Measurements from ENCODE around the gene RAI1.

Gene RAI1

DNA sequence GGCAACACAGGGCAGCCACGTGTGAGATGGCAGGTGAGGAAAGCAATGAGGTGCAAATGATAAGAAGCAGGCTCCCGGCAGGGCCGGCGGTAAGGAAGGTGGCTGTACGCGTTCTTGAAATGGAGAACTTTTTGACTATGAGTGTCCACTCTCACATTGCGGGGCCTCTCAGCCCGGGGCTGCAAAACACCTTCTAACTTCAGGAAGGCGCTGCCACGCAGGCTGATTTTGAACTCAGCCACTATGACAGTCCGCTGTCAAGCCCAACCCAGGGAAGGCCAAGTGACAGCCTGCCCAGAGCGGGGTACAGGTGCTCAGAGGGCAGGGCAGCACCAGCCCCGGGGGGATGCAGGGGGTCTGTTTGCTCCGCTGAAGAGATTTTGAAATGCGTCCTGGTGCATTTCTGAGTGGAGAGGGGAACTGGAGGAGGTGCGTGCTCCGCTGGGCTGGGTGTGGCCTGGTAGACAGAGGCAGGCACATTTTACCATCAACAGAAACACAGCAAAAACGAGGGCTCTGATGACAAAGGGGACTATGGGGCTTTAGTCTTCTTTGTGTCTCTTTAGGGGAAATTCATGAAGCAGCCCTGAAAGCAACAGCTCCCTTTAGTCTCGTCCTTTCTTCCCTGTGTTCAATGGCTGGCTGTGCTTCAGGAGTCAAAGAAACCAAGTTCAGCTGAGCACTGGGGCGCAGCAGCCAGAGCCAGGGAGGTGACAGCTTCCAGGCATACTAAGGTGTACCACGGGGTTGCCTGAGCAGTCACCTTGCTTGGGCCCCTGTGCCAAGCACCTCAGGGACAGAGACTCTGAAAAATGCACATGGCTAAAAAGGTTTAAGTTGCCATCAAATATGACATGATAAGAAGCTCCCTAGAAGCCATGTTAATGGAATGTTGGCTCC, 170.1 kb downstream of the RAI1 start:
- no peak for DNase-seq

DNA sequence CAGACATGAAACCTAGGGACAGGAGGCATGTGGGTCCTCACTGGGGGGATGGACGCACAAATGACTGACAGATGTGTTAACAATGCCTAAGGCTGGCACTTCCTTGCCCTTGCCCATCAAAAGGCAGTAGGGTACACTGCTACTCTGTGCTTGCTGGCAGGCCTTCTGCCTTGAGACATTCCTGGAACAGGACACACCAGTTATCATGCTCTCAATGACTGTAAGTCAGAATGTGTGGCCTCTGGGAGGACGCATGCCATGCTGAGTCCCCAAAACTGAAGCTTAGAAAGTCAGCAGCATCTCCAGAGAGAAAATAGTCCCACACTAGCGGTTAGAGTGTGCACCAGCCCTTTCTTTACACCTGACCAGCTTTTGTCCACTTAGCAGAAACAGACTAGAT, 171.7 kb downstream of the RAI1 start:
- no peak for DNase-seq

DNA sequence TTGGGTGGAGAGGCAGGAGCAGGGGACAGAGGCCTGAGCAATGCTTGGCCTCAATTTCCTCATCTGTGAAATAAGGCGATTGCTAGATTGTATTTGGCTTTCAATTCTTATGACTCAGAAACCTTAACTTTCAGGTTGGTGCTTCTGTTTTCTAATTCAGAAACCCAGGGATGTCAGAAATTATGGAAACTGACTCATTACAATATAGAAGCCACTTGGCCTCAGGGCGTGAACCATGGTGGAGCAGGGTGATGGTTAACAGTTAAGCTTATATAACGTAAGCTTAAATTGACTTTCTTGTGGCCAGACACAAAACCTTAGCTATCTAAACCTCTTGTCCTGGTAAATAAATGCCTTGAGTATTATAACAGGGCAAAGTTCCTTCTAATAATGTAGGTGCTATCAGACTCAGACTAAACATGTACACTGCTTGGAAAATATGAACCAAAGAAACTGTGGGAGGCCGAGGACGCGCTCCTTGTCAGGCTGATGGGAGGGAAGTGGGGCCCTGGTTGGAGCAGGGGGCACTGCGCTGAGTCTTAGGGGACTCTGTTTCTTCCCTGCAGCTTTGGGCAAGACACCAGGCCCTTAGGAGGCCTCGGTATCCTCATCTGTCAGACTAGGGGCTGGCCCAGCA, 172.7 kb downstream of the RAI1 start:
- no peak for DNase-seq

DNA sequence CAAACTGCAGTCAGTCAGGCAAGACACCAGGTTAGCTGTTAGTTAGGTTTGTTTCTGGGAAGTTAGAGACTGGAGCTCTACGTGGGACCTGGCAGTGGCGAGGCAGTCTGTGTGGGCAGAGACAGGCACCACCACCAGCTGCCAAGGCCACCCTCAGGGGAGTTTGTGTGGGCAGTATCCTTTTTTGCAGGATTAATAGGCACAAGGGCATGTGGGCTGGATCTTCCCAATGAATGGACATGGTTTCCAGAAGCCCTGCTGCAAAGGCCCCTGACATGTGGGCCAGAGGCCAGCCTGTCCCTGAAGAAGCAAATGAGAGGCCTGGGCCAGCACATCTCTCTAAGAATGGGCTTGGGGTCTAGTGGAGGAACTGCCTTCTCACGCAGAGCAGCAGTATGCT, 174.7 kb downstream of the RAI1 start:
- no peak for DNase-seq

DNA sequence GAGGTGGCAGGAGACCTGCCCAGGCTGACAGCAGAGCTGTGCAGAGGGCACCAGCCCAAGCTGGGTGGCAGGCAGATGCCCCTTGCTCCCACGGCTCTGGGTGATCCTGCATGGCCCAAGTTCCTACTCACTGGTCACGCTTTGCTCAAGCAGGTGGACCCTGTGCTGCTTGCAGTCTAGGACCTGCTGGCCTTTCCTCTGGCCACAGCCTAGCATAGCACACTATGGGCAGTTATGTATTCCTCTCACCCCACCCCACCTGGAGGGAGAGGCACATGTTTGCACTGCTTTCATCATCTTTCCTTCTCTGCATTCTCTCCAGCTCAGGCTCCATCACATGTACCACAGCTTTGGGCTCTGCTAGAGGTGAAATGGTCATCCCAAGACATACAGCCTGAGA, 175.1 kb downstream of the RAI1 start:
- no peak for DNase-seq

DNA sequence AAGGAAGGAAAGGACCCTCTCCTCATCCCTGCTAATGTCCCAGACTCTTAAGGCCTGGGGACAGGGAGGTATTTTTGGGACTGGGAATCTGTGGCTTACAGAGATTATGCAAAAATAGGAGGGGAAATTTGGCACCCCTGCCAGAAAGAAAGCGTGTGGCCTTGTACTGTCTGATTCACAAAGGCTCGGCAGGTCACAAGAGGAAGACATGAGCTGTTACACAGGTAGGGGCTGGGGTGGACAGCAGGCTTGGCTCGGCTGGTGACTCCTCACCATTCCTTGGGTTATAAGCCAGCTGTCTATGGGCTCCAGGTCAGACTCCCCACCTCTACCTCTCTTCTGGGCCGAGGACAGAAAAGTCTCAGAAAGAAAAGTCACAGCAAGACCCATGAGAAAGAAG, 176.2 kb downstream of the RAI1 start:
- DNase-seq = no peak

DNA sequence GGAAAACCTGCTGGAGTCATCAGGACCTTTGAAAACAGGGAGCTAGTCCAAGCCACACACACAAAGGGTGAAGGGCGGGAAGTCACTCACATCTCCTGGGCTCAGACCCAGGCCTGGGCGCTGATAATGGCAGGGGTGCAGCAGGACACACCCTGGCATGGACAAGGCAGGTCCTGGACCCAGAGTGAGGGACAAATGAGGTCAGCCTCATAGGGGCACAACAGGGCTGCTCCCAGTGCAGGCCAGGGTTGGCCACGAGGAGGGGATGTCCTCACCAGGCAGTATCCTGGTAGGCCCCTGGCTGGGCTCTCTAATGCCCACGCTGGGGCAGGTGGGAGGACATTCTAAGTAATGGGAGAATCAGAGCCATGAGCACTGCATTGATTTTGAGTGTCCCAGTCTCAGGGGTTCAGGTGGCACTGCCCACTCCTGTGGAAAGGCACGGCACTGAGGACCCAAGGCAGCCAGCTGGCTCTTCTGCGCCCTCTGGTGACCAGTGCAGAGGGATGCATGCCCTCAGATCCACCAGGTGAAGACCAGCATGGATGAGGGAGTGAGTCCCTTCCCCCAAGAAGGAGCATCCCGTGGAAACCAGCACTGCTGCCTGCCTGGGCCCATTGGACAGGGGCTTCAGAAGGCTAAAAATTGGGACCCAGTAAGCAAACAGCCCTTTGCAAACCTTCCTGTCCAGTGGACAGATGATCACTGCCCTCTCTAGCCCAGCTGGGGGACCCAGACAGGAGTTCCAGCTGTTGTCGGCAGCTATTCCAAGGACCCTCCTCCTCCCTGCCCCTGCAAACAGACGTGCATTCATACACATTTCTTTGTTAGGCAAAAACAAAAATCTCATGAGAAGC, 178.9 kb downstream of the RAI1 start:
- peak; percentile 71 to 79 for DNase-seq

DNA sequence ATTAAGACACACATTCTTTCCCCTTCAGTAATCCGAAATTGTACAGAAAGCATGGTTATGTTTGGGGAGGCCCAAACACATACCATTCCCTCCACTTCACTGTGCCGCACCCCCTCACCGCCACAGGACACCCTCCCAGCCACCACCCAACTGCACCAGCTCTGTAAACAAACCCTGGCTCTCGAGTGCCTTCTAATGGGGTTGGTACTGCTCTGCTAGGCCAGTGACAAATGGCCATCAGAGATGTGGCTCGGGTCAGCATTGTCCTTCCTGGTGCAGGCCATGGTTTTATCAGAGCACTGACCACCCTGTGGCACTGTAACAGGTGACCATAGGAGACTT, 179.5 kb downstream of the RAI1 start:
- no peak for DNase-seq
